CD4-positive, alpha-beta T cell treated with Interferon alpha-2 for 1 hour (primary cell): ENCODE measurements around the gene SDK1.
"Not testable (repeated sequence)": the region's sequence is repeated elsewhere in the genome, so short reads cannot be mapped to it uniquely, and the experiment has no call there.

ENCODE experiments used
- DNase-seq, 2 donors: peaks; one replicate each; pipeline ENCODE4 v3.0.0-alpha.2; 2020 to 2022

The SDK1 gene

DNA sequence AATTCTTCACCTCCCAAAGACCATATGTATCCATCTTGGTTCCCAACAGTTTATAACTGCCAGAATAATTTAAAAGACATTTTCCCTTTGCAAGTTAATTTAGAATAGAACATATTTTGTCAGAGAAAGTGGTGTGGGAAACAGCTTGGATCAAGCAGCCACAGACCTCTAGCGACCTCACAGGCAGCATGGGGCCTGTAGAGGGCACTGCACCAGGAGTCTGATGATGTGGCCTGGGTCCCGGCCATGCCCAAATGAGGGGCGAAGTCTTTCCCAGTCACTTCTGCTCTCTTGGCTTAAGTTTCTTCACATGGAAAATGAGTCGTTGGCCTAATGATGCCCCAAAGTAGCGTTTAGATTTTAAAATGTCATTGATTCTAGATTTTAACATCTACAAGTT is 243.2 kb downstream of the SDK1 start:
- no peak for DNase-seq

GRCh38 chr7:3548815-3549214 is 247.8 kb downstream of the SDK1 start:
- DNase-seq, result no peak

- no peak for DNase-seq
Observed at GRCh38 chr7:3549601-3550000, 248.5 kb downstream of the SDK1 start.

DNA sequence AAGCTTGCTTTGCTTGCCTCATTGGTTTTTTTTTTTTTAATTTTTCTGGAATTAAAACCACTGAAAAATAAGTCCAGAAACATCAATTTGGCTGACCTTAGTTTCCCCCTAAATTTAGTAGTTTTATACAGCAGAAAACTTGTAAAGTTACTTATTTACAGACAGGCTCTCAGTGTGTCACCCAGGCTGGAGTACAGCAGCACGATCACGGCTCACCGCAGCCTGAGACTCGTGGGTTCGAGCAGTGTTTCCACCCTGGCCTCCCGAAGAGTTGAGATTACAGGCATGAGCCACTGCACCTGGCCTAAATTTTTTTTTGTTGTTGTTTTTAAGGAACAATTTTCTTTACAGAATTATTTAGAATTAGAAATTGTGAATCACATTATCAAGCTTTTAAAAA is 250.5 kb downstream of the SDK1 start:
- no peak for DNase-seq

GRCh38 chr7:3552499-3552898 is 251.4 kb downstream of the SDK1 start:
- DNase-seq, result no peak

DNA sequence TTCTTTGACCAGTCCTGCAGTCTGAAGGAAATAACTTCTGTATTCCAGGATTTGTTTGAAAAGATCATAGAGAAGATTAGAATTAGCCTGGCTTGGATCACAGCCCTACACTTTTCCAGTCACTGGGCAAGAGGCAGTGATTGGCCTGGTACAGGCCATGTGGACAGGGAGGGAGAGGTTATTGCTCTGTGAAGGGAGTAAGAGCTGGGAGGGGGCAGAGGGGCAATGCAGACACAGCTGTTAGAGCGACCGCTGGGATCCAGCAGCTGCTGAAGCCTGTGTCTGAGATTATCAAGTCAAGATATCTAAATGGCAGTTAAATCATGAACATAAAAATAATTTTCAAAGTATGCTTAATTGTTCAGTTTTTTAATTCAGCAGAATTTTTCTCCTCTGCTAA is 257.3 kb downstream of the SDK1 start:
- no peak for DNase-seq

- no peak for DNase-seq
Observed at GRCh38 chr7:3559278-3559677, 258.2 kb downstream of the SDK1 start.

DNA sequence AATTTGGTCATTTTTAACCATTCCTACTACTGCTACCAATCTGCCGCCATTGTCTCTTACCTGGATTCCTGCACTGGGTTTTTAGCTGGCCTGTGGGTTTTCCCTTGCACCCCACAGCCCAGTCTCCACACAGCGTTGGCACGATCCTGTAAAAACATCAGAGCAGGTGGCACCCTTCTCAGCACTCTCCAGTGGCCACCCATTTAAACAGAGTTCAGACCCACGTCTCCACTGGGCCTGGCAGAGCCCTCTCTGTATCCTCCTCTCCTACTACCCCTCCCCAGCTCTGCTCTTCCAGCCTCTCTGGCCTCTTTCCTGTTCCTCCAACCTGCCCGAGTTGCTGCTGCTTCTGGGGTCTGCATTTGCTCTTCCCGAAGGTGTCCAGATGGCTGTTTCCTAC is 259.4 kb downstream of the SDK1 start:
- no peak for DNase-seq

- DNase-seq, result no peak
Observed at GRCh38 chr7:3561932-3562331, 260.9 kb downstream of the SDK1 start.

GRCh38 chr7:3564231-3564630 is 263.2 kb downstream of the SDK1 start:
- no peak for DNase-seq

DNA sequence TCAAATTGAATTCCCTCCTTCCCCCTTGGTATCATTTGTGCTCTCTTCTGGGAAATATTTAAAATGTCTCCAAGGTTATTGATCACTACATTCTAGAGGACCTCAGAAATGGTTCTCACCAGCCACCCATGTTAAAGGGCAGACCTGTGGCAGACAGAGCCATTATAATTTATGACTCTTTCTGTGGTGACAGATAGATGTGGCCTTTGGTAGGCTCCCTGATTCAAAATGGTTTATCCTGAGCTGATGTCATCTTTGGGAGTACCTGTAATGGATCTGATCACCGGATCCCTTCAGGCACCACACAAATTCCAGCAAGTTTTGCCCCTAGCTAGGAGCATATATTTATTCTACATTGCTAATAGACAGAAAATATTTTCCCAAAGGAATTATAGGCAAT is 267.5 kb downstream of the SDK1 start:
- no peak for DNase-seq

DNA sequence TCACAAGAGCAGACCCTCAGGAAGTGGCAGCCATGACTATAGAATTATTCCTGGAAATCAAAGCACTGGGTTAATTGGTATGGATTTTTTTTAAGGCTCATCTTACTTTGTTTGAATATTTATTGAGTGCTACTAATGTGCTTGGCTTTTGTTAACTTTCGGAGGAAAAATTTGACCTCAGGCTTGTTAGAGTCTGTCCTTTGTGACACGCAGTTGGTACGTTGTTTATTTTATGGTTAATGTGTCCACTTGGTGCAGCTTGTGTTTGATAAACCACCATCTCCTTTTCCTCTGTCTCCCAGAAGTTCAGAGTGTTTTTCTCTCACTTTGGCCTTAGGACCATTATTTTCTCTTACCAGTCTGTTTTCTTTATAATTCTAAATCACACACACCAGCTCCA is 268.6 kb downstream of the SDK1 start:
- no peak for DNase-seq

GRCh38 chr7:3573151-3573550 is 272.1 kb downstream of the SDK1 start:
- no peak for DNase-seq

DNA sequence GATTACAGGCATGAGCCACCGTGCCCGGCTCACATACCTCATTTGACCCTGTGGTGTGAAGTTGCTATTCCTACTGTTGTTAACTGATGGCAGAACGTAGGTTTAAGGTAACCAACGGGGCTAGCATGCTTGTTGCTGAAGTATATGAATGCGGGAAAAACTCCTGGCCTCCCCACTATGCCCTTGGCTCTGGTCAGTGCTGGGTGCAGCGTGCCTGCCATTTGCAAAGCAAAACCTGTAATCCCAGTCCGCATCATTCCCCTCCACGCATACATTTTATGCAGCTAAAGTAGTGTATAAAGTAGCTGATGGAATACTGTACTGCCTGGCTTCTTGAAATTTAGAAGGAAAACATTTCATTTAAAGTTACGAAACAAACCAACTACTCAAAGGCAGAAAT is 273.3 kb downstream of the SDK1 start:
- DNase-seq, result no peak

- DNase-seq, result no peak
Observed at GRCh38 chr7:3575753-3576531, 274.9 kb downstream of the SDK1 start.

DNA sequence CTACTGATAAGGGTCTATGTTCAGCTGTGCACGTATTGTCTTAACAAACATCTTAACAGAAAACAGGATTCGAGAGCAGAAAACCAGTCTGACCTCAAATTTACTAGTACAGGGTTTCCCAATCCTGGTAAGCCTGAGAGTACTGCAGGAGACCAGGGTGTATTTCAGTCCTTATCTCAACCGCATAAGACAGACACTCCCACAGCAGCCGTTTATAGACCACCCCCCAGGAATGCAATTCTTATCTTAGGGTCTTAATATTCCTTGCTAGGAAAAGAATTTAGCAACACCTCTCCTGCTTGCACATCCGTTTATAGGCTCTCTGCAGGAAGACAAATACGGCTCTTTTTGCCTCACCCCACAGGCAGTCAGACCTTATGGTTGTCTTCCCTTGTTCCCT is 277.3 kb downstream of the SDK1 start:
- no peak for DNase-seq

DNA sequence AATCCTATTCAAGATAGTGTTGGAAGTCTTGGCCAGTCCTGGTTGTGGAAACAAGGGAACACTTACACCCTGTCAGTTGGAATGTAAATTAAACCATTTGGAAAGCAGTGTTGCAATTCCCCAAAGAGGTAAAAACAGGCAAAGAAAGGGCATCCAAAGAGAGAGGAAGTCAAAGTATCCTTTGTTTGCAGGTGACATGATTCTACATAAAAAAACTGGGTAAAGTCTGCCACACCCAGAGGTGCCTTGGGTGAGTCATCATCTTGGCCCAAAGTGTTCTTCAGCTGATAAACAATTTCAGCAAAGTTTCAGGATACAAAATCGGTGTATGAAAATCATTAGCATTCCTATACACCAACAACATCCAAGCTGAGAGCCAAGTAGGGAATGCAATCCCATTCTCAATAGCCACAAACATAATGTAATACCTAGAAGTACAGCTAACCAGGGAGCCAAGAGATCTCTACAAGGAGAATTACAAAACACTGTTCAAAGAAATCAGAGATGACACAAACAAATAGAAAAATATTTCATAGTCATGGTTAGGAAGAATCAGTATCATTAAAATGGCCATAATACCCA is 278.7 kb downstream of the SDK1 start:
- no peak for DNase-seq

GRCh38 chr7:3582145-3582544 is 281.1 kb downstream of the SDK1 start:
- not testable (repeated sequence) for DNase-seq

GRCh38 chr7:3585826-3586225 is 284.8 kb downstream of the SDK1 start:
- DNase-seq, result no peak

DNA sequence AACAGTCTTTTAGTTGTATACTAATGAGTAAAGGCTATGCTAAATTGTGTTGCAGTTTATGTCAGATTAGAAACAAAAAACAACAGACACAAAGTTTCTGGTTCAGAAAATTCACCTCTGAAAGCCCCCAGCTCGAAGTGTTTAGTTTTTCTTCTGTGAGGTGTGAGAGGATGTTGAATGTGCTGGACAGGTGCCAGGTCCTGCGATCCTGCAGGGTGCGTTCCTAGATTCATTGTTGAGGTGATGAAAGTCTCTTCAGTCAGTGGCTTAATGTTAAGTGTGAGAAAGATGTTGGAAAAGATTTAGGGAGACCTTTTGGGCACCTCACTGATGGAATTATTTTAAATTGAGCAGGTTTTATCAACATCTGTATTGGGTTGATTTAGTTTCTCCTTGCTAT is 287.3 kb downstream of the SDK1 start:
- DNase-seq, result no peak

DNA sequence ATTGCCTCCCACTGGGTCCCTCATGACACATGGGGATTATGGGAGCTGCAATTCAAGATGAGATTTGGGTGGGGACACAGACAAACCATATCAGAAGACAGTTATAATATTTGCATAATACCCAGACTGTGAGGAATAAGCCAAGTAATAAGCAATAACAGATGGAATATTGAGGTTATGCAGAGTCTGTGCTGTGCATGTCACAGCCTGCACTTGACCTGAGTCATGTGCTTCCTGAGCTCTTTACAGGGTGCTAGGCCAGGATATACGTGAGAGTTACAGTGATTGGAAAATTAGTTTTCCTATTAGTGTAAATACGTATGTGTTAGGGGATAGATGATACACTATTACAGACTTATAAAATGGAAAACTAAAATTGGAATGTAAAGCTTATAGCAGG is 288.7 kb downstream of the SDK1 start:
- DNase-seq, result no peak

DNA sequence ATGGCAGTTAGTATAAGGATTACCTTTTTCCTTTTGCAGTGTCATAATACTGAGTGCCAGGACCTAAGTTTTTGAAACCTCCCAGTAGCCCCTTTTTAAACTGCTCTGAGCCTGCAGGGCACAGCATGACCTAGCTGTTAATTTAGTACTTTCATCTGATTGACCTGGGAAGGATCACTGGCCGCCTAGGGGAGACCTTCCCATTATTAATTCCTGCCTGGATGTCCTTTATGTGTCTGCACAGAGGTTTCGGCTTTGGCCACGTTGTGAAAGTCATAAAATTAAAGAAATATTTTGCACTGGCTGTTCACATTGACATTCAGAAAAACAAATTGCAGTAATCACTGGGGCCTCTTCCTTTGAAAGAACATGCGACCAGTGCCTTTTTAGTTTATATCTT is 290.2 kb downstream of the SDK1 start:
- no peak for DNase-seq

DNA sequence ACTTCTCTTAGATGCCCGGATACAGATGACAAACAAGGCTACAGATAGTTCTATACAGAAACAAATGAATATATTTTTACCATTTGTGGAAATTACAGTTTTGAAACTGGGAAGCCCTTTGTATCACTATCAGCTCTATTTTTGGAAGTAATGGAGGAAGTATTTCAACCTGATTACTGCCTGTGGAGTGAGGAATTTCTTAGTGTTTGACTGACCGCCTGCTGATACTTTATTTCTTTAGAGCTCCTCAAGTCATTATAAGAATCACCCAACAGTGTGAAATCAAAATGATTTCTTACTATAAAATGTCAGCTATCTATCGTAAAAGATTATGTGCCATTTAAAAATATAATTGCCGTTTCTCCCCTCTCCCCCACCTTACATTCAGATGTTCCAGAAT is 290.9 kb downstream of the SDK1 start:
- DNase-seq, result no peak

- DNase-seq, result no peak
Observed at GRCh38 chr7:3592401-3593134, 291.5 kb downstream of the SDK1 start.
